SK-N-SH (cell line): ENCODE measurements around the gene CLMP.

Experiments used
- EZH2phosphoT487 ChIP-seq: fragments of 200-600 bp; sonication (generic); IDR thresholded peaks from 2 replicates; pipeline ENCODE4 v1.6.1; 2017; ENCODE audit warnings: low read depth, mixed run types, mild to moderate bottlenecking, antibody characterized with exemption, moderate library complexity, borderline replicate concordance
- MXI1 ChIP-seq: IDR thresholded peaks from 2 replicates; pipeline ENCODE4 v1.6.1; 2012; ENCODE audit warnings: mild to moderate bottlenecking, low read depth, low read length, improper control_type of control experiment
- NFIC ChIP-seq: IDR thresholded peaks from 2 replicates; pipeline ENCODE4 v1.4.0; 2012; ENCODE audit warnings: borderline replicate concordance
- POLR2AphosphoS5 ChIP-seq: IDR thresholded peaks from 2 replicates; pipeline ENCODE4 v1.6.1; 2012; ENCODE audit warnings: low read depth, low read length
- YY1 ChIP-seq: IDR thresholded peaks from 2 replicates; pipeline ENCODE4 v1.4.0; 2012; ENCODE audit warnings: low read depth, mild to moderate bottlenecking
- TF ChIP-seq, protein P1 (sequence below): fragments of 200-600 bp; sonication (generic); IDR thresholded peaks from 2 replicates; pipeline ENCODE4 v1.6.1; 2017; ENCODE audit warnings: antibody characterized with exemption, mild to moderate bottlenecking, moderate library complexity
- TF ChIP-seq, protein P2 (sequence below): IDR thresholded peaks from 2 replicates; pipeline ENCODE4; 2012

DNA sequence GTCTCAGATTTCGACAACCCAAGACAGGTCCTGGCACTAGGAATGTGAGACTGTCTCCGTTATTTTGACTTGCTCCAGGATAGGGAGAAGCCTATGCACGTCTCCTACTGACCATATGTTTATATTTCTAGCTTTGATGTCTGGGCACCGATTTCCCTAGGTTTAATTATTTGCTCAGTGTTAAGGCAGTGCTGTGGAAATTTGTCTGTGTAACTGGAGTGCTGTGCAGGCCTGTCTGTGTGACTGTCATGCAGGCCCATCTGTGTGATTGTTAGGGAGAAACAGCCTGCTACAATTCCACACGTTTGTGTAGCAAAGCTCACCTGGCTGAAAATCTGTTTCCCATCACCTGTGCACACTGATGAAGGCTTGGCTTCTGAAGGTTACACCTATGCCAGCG, 103.5 kb downstream of the CLMP start:
- TF ChIP-seq, protein P1, sequence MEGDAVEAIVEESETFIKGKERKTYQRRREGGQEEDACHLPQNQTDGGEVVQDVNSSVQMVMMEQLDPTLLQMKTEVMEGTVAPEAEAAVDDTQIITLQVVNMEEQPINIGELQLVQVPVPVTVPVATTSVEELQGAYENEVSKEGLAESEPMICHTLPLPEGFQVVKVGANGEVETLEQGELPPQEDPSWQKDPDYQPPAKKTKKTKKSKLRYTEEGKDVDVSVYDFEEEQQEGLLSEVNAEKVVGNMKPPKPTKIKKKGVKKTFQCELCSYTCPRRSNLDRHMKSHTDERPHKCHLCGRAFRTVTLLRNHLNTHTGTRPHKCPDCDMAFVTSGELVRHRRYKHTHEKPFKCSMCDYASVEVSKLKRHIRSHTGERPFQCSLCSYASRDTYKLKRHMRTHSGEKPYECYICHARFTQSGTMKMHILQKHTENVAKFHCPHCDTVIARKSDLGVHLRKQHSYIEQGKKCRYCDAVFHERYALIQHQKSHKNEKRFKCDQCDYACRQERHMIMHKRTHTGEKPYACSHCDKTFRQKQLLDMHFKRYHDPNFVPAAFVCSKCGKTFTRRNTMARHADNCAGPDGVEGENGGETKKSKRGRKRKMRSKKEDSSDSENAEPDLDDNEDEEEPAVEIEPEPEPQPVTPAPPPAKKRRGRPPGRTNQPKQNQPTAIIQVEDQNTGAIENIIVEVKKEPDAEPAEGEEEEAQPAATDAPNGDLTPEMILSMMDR: no peak
- TF ChIP-seq POLR2AphosphoS5 (no peak), EZH2phosphoT487 (no peak), YY1 (no peak), MXI1 (no peak), NFIC (no peak)
- TF ChIP-seq, protein P2, sequence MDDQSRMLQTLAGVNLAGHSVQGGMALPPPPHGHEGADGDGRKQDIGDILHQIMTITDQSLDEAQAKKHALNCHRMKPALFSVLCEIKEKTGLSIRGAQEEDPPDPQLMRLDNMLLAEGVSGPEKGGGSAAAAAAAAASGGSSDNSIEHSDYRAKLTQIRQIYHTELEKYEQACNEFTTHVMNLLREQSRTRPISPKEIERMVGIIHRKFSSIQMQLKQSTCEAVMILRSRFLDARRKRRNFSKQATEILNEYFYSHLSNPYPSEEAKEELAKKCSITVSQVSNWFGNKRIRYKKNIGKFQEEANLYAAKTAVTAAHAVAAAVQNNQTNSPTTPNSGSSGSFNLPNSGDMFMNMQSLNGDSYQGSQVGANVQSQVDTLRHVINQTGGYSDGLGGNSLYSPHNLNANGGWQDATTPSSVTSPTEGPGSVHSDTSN: no peak
